H9 (cell line): ENCODE measurements around the gene CIT. TPM values are rescaled to one million over a fixed set of nuclear protein-coding genes. Genes with fewer than 3 reads are reported as not detected.
A peak's percentile ranks its signal among the peaks of the same experiment; 100 is the strongest.

Source experiments
- DNase-seq: peaks from one replicate; pipeline ENCODE4 v3.0.0-alpha.2; 2017
- H2AFZ ChIP-seq: one replicate; pipeline ENCODE4 v1.6.1; 2013; ENCODE audit warnings: mild to moderate bottlenecking, low read length, control low read depth, moderate library complexity
- H2AK5ac ChIP-seq: 2 replicates; pipeline ENCODE4 v1.6.1; 2013; ENCODE audit warnings: low read length, control low read depth, mixed read lengths; ENCODE audit not compliant: insufficient read length
- H2BK120ac ChIP-seq: one replicate; pipeline ENCODE4 v1.6.1; 2013; ENCODE audit warnings: low read depth, mild to moderate bottlenecking, low read length, control low read depth, inconsistent platforms; ENCODE audit not compliant: poor library complexity, severe bottlenecking
- H2BK12ac ChIP-seq: 2 replicates; pipeline ENCODE4 v1.6.1; 2013; ENCODE audit warnings: low read length, control low read depth, mixed read lengths, low read depth; ENCODE audit not compliant: insufficient read length
- H2BK15ac ChIP-seq: 2 replicates; pipeline ENCODE4 v1.6.1; 2013; ENCODE audit warnings: low read depth, low read length, control low read depth
- H2BK20ac ChIP-seq: one replicate; pipeline ENCODE4 v1.6.1; 2013; ENCODE audit warnings: low read depth, mild to moderate bottlenecking, low read length, control low read depth, inconsistent platforms; ENCODE audit not compliant: poor library complexity, severe bottlenecking
- H2BK5ac ChIP-seq: 2 replicates; pipeline ENCODE4 v1.6.1; 2013; ENCODE audit warnings: low read length, control low read depth, mixed read lengths; ENCODE audit not compliant: insufficient read length
- H3K14ac ChIP-seq: 2 replicates; pipeline ENCODE4 v1.6.1; 2013; ENCODE audit warnings: low read length, control low read depth; ENCODE audit not compliant: insufficient read depth
- H3K18ac ChIP-seq: 2 replicates; pipeline ENCODE4 v1.6.1; 2013; ENCODE audit warnings: low read depth, mild to moderate bottlenecking, mixed read lengths, low read length, control low read depth; ENCODE audit not compliant: insufficient read length
- H3K23ac ChIP-seq: 2 replicates; pipeline ENCODE4 v1.6.1; 2013; ENCODE audit warnings: low read length, control low read depth, mixed read lengths, low read depth; ENCODE audit not compliant: insufficient read length
- H3K23me2 ChIP-seq: 2 replicates; pipeline ENCODE4 v1.6.1; 2013; ENCODE audit warnings: low read depth, mild to moderate bottlenecking, mixed read lengths, low read length, control low read depth; ENCODE audit not compliant: insufficient read length, poor library complexity, severe bottlenecking
- H3K27ac ChIP-seq: 2 replicates; pipeline ENCODE4 v1.5.1; 2013; ENCODE audit warnings: low read length, control low read depth, mixed read lengths, low read depth; ENCODE audit not compliant: insufficient read length
- H3K27me3 ChIP-seq: 2 replicates; pipeline ENCODE4 v1.6.1; 2013; ENCODE audit warnings: low read length, control low read depth, inconsistent platforms; ENCODE audit not compliant: insufficient read depth
- H3K4ac ChIP-seq: 2 replicates; pipeline ENCODE4 v1.6.1; 2013; ENCODE audit warnings: low read depth, mild to moderate bottlenecking, control low read depth, inconsistent platforms, low read length, moderate library complexity
- H3K4me1 ChIP-seq: 2 replicates; pipeline ENCODE4 v1.6.1; 2013; ENCODE audit warnings: low read length, control low read depth, inconsistent platforms; ENCODE audit not compliant: insufficient read depth
- H3K4me2 ChIP-seq: 2 replicates; pipeline ENCODE4 v1.6.1; 2013; ENCODE audit warnings: low read length, control low read depth, mixed read lengths; ENCODE audit not compliant: insufficient read length, insufficient read depth
- H3K56ac ChIP-seq: 2 replicates; pipeline ENCODE4 v1.6.1; 2013; ENCODE audit warnings: low read depth, mild to moderate bottlenecking, mixed read lengths, low read length, control low read depth; ENCODE audit not compliant: insufficient read length
- H3K79me1 ChIP-seq: 2 replicates; pipeline ENCODE4 v1.6.1; 2013; ENCODE audit warnings: low read depth, mild to moderate bottlenecking, moderate library complexity, low read length, control low read depth, inconsistent platforms; ENCODE audit not compliant: insufficient read depth, poor library complexity, severe bottlenecking
- H3K79me2 ChIP-seq: 2 replicates; pipeline ENCODE4 v1.6.1; 2013; ENCODE audit warnings: low read length, control low read depth, inconsistent platforms; ENCODE audit not compliant: insufficient read depth
- H3K9ac ChIP-seq: 2 replicates; pipeline ENCODE4 v1.6.1; 2013; ENCODE audit warnings: low read length, control low read depth, mixed read lengths; ENCODE audit not compliant: insufficient read length; ENCODE audit errors: extremely low read depth
- H3K9me3 ChIP-seq: one replicate; pipeline ENCODE4 v1.6.1; 2013; ENCODE audit warnings: low read depth, low read length, inconsistent platforms; ENCODE audit not compliant: control insufficient read depth
- H3T11ph ChIP-seq: one replicate; pipeline ENCODE4 v1.6.1; 2013; ENCODE audit warnings: mild to moderate bottlenecking, low read length, control low read depth, inconsistent platforms
- H4K20me1 ChIP-seq: one replicate; pipeline ENCODE4 v1.6.1; 2013; ENCODE audit not compliant: control insufficient read depth, insufficient read length, insufficient read depth
- H4K5ac ChIP-seq: 2 replicates; pipeline ENCODE4 v1.6.1; 2013; ENCODE audit warnings: low read depth, mild to moderate bottlenecking, mixed read lengths, low read length, control low read depth; ENCODE audit not compliant: insufficient read length
- H4K8ac ChIP-seq: replicated peaks from 2 replicates; pipeline ENCODE4 v1.6.1; 2013; ENCODE audit warnings: low read length, control low read depth, mixed read lengths, low read depth; ENCODE audit not compliant: insufficient read length
- H4K91ac ChIP-seq: 2 replicates; pipeline ENCODE4 v1.6.1; 2013; ENCODE audit warnings: low read depth, mild to moderate bottlenecking, moderate library complexity, mixed read lengths, low read length, control low read depth; ENCODE audit not compliant: insufficient read length
- H3K27ac Mint-ChIP-seq, 3 experiments: 2 replicates in 2 of 3; 3 replicates in 1 of 3; pipeline ENCODE4 v1.8.0; 2020 to 2021; ENCODE audit warnings: mixed read lengths in 3 of 3, mild to moderate bottlenecking in 1 of 3, moderate library complexity in 1 of 3
- H3K27me3 Mint-ChIP-seq: 2 replicates; pipeline ENCODE4 v1.8.0; 2021; ENCODE audit warnings: low read depth, mild to moderate bottlenecking, moderate library complexity, mixed read lengths
- H3K36me3 Mint-ChIP-seq, 3 experiments: 2 replicates in 2 of 3; 3 replicates in 1 of 3; pipeline ENCODE4 v1.8.0; 2020 to 2021; ENCODE audit warnings: low read depth in 3 of 3, mixed read lengths in 3 of 3; ENCODE audit not compliant: insufficient read depth in 1 of 3
- H3K4me1 Mint-ChIP-seq, 2 experiments: 2 replicates each; pipeline ENCODE4 v1.8.0; 2020; ENCODE audit warnings: mixed read lengths in 2 of 2
- H3K4me3 Mint-ChIP-seq, 2 experiments: 2 replicates in 1 of 2; 3 replicates in 1 of 2; pipeline ENCODE4 v1.8.0; 2020 to 2021; ENCODE audit warnings: mild to moderate bottlenecking in 2 of 2, mixed read lengths in 2 of 2, moderate library complexity in 1 of 2
- H3K9me3 Mint-ChIP-seq, 2 experiments: 2 replicates in 1 of 2; 3 replicates in 1 of 2; pipeline ENCODE4 v1.8.0; 2020; ENCODE audit warnings: mild to moderate bottlenecking in 2 of 2, mixed read lengths in 2 of 2, moderate library complexity in 1 of 2
- WGBS: extraction: QIAGEN DNeasy Blood & Tissue Kit; methylation state at CpG from one replicate; pipeline ENCODE4 v1.1.7; 2013; ENCODE audit warnings: missing lambda C conversion rate, low lambda C conversion rate, mixed read lengths; ENCODE audit not compliant: insufficient read length; ENCODE audit errors: extremely low coverage; 5-methylcytosine and 5-hydroxymethylcytosine counted together
- total RNA-seq: library from RNA; stranded (reverse); gene quantifications from 2 replicates; pipeline ENCODE4 v1.2.1, GENCODE V29; 2021
- TF ChIP-seq, protein P1 (sequence below): fragments of 200-600 bp; sonication (generic); conservative IDR thresholded peaks from 3 replicates; pipeline ENCODE4 v1.8.0; 2021; ENCODE audit warnings: antibody characterized with exemption, mild to moderate bottlenecking

CIT gene
- total RNA-seq, 1 experiment from 2014 or later, result 55.3 TPM

DNA sequence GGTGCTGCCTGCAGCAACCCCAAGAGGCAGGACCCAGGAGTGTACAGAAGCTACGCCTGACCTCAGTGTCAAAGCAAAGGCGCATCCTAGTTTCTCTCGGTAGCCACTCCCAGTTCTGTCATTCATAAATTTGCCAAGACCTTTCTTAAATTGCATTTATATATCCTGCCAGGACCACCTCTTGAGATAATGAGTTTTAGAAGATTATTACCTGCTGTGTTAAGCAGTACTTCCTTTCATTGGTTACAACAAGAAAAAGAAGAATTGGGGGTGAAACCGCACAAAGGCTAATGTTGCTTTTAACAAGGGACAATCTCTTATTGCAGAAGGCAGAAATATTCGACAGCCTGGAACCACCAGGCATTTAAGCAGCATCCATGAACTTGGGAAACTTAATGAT, 57.8 kb downstream of the CIT start:
- H3K4me1 ChIP-seq, result no peaks in the 10 kb centered on the region
- DNase-seq, result no peak
- no peak overlapping the region for H3K18ac ChIP-seq
- no peak overlapping the region for H3K23ac ChIP-seq
- no peaks in the 10 kb centered on the region for H3K4me1 Mint-ChIP-seq
- no peak overlapping the region for H2AFZ ChIP-seq
- H4K8ac ChIP-seq, result no peak overlapping the region
- H3K79me1 ChIP-seq, result no peaks in the 10 kb centered on the region
- H2BK12ac ChIP-seq, result no peak overlapping the region
- H3K27me3 ChIP-seq, result no peaks in the 10 kb centered on the region
- H2BK120ac ChIP-seq, result no peak overlapping the region
- no peak overlapping the region for H3K27ac ChIP-seq
- H3K56ac ChIP-seq, result no peak overlapping the region
- H3K14ac ChIP-seq, result no peak overlapping the region
- no peaks in the 10 kb centered on the region for H3K23me2 ChIP-seq
- H3K9me3 Mint-ChIP-seq, result no peaks in the 10 kb centered on the region
- H3K9ac ChIP-seq, result no peak overlapping the region
- peak overlapping the region in 1 of 3 experiments; percentile 55; a peak in 1 of 7 replicates for H3K27ac Mint-ChIP-seq
- no peaks in the 10 kb centered on the region for H4K20me1 ChIP-seq
- TF ChIP-seq, protein P1, sequence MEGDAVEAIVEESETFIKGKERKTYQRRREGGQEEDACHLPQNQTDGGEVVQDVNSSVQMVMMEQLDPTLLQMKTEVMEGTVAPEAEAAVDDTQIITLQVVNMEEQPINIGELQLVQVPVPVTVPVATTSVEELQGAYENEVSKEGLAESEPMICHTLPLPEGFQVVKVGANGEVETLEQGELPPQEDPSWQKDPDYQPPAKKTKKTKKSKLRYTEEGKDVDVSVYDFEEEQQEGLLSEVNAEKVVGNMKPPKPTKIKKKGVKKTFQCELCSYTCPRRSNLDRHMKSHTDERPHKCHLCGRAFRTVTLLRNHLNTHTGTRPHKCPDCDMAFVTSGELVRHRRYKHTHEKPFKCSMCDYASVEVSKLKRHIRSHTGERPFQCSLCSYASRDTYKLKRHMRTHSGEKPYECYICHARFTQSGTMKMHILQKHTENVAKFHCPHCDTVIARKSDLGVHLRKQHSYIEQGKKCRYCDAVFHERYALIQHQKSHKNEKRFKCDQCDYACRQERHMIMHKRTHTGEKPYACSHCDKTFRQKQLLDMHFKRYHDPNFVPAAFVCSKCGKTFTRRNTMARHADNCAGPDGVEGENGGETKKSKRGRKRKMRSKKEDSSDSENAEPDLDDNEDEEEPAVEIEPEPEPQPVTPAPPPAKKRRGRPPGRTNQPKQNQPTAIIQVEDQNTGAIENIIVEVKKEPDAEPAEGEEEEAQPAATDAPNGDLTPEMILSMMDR, result no peak
- H3T11ph ChIP-seq, result no peak overlapping the region
- H4K91ac ChIP-seq, result no peak overlapping the region
- 0 out of 2 replicates have a peak, but pooled peaks cover 2% of the 10 kb centered on the region for H3K79me2 ChIP-seq
- no peak overlapping the region for H2BK15ac ChIP-seq
- H3K27me3 Mint-ChIP-seq, result no peaks in the 10 kb centered on the region
- H2BK5ac ChIP-seq, result no peak overlapping the region
- no peak overlapping the region for H2AK5ac ChIP-seq
- H3K36me3 Mint-ChIP-seq, result peaks cover 18 to 53% (median 50%) of the 10 kb centered on the region in 3 experiments
- no peak overlapping the region for H3K4ac ChIP-seq
- no peak overlapping the region for H2BK20ac ChIP-seq
- no CpG with 5 or more reads among the region's 5 CpGs for WGBS
- no peaks in the 10 kb centered on the region for H3K9me3 ChIP-seq
- no peak overlapping the region for H3K4me3 Mint-ChIP-seq
- H3K4me2 ChIP-seq, result no peak overlapping the region
- H4K5ac ChIP-seq, result no peak overlapping the region
